AG09319 (cell line): ENCODE measurements around the gene NFU1.

Experiments
- DNase-seq: peaks from one replicate; pipeline ENCODE4 v3.0.0-alpha.2; 2010; ENCODE audit warnings: low read depth; ENCODE audit errors: extremely low read depth
- TF ChIP-seq, protein P1 (sequence below): IDR thresholded peaks from 2 replicates; pipeline ENCODE4 v1.5.1; 2011; ENCODE audit warnings: low read depth, mild to moderate bottlenecking, inconsistent platforms, low read length, moderate library complexity

Gene NFU1

DNA sequence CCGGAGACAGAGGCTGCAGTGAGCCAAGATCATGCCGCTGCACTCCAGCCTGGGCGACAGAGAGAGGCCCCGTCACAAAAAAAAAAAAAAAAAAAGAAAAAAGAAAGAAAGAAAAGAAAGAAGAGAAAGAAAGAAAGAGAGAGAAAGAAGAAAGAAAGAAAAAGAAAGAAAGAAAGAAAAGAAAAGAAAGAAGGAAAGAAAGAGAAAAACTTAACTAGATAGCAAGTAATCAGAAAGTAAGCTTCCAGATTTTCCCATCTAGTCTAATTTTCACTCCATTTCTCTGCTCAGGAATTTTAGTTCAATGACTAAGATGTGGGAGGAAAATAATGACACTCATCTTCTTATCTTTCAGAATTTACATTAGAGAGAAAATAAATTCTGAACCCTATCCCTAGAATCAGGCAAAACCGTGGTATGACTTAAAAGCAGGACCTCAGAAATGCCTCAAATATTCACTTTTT, 52.6 kb downstream of the NFU1 start:
- TF ChIP-seq, protein P1, sequence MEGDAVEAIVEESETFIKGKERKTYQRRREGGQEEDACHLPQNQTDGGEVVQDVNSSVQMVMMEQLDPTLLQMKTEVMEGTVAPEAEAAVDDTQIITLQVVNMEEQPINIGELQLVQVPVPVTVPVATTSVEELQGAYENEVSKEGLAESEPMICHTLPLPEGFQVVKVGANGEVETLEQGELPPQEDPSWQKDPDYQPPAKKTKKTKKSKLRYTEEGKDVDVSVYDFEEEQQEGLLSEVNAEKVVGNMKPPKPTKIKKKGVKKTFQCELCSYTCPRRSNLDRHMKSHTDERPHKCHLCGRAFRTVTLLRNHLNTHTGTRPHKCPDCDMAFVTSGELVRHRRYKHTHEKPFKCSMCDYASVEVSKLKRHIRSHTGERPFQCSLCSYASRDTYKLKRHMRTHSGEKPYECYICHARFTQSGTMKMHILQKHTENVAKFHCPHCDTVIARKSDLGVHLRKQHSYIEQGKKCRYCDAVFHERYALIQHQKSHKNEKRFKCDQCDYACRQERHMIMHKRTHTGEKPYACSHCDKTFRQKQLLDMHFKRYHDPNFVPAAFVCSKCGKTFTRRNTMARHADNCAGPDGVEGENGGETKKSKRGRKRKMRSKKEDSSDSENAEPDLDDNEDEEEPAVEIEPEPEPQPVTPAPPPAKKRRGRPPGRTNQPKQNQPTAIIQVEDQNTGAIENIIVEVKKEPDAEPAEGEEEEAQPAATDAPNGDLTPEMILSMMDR = no peak
- no peak for DNase-seq

GRCh38 chr2:69383176-69383812, 53.9 kb downstream of the NFU1 start:
- TF ChIP-seq, protein P1 = no peak
- DNase-seq = no peak

GRCh38 chr2:69382547-69382946, 54.7 kb downstream of the NFU1 start:
- TF ChIP-seq, protein P1 = no peak
- no peak for DNase-seq

DNA sequence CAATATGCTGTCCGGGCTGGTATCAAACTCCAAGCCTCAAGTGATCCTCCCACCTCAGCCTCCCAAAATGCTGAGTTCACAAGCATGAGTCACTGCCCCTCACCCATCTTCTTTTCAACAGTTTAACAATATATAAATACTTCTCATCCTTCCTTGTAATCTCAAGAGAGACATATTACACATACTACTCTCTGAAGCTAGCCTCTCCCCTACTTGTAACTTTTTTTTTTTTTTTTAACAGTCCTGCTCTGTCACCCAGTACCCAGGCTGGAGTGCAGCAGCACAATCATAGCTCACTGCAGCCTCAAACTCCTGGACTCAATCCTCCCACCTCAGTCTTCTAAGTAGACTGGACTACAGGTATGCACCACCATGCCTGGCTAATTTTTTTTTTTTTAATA, 55.9 kb downstream of the NFU1 start:
- TF ChIP-seq, protein P1 = no peak
- no peak for DNase-seq

GRCh38 chr2:69380072-69380917, 56.9 kb downstream of the NFU1 start:
- TF ChIP-seq, protein P1 = no peak
- DNase-seq = no peak

DNA sequence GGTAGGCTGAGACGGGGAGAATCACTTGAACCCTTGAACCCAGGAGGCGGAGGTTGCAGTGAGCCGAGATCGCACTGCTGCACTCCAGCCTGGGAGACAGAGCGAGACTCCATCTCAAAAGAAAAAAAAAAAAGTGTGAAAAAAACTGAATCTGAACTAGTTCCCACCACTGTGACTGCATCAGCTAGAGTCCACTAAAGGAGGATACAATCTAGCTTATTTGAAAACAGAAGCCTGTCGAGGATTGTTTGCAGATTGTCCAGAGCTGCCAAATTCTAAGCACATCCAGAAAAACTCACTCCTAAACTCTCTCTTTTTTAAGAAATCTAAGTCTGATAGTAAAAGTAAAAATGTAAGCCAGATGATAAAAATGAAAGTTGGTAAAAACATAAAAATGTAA, 60.8 kb downstream of the NFU1 start:
- DNase-seq = no peak
- TF ChIP-seq, protein P1 = no peak
